NCI-H187 treated with DMSO at 0.1 percent for 48 hours (cell line): ENCODE measurements around the gene ALG5.

Experiments used
- DNase-seq: peaks from one replicate; lab custom pipeline; 2025; lab: John Stamatoyannopoulos, UW

ALG5 gene

GRCh38 chr13:36999054-36999714, at the start of gene ALG5:
ALG5 (minus strand) TSS chr13:36999340; CDS start chr13:36999300, 40 bp downstream.
- DNase-seq: peak; percentile 68

- DNase-seq: no peak
Observed at GRCh38 chr13:37047846-37048245, 48.7 kb upstream of the ALG5 start.

- no peak for DNase-seq
Observed at GRCh38 chr13:37047032-37047431, 47.9 kb upstream of the ALG5 start.

GRCh38 chr13:37046062-37046461, 46.9 kb upstream of the ALG5 start:
- DNase-seq: no peak

- no peak for DNase-seq
Observed at GRCh38 chr13:37040789-37041188, 41.6 kb upstream of the ALG5 start.

GRCh38 chr13:37039896-37040295, 40.8 kb upstream of the ALG5 start:
- no peak for DNase-seq

GRCh38 chr13:37037241-37037640, 38.1 kb upstream of the ALG5 start:
- DNase-seq: no peak

GRCh38 chr13:37029617-37030016, 30.5 kb upstream of the ALG5 start:
- DNase-seq: no peak

GRCh38 chr13:37027639-37028038, 28.5 kb upstream of the ALG5 start:
- DNase-seq: no peak

- DNase-seq: no peak
Observed at GRCh38 chr13:37026771-37027170, 27.6 kb upstream of the ALG5 start.

- no peak for DNase-seq
Observed at GRCh38 chr13:37023871-37024270, 24.7 kb upstream of the ALG5 start.

GRCh38 chr13:37014609-37015008, 15.5 kb upstream of the ALG5 start:
- no peak for DNase-seq

GRCh38 chr13:37011788-37012187, 12.6 kb upstream of the ALG5 start:
- no peak for DNase-seq

- no peak for DNase-seq
Observed at GRCh38 chr13:37011002-37011401, 11.9 kb upstream of the ALG5 start.

GRCh38 chr13:37010424-37010823, 11.3 kb upstream of the ALG5 start:
- DNase-seq: no peak

GRCh38 chr13:37009692-37010091, 10.6 kb upstream of the ALG5 start:
- DNase-seq: no peak

GRCh38 chr13:37001921-37002250, 2.7 kb upstream of the ALG5 start:
- DNase-seq: no peak

- DNase-seq: no peak
Observed at GRCh38 chr13:36998624-36999041, 507 bp downstream of the ALG5 start.

- no peak for DNase-seq
Observed at GRCh38 chr13:36997716-36998427, 1.3 kb downstream of the ALG5 start.

GRCh38 chr13:36992362-36992761, 6.8 kb downstream of the ALG5 start:
- DNase-seq: no peak

GRCh38 chr13:36986462-36987240, 12.5 kb downstream of the ALG5 start:
- DNase-seq: no peak

GRCh38 chr13:36981156-36981743, 17.9 kb downstream of the ALG5 start:
- DNase-seq: no peak
